ENCODE data around the gene AUTS2. TPM values are rescaled to one million over a fixed set of nuclear protein-coding genes. Genes with fewer than 3 reads are reported as not detected.

AUTS2 gene
- total and polyA plus RNA-seq, 11 donors, result 3.4 to 14.0 (median 7.3) TPM

DNA sequence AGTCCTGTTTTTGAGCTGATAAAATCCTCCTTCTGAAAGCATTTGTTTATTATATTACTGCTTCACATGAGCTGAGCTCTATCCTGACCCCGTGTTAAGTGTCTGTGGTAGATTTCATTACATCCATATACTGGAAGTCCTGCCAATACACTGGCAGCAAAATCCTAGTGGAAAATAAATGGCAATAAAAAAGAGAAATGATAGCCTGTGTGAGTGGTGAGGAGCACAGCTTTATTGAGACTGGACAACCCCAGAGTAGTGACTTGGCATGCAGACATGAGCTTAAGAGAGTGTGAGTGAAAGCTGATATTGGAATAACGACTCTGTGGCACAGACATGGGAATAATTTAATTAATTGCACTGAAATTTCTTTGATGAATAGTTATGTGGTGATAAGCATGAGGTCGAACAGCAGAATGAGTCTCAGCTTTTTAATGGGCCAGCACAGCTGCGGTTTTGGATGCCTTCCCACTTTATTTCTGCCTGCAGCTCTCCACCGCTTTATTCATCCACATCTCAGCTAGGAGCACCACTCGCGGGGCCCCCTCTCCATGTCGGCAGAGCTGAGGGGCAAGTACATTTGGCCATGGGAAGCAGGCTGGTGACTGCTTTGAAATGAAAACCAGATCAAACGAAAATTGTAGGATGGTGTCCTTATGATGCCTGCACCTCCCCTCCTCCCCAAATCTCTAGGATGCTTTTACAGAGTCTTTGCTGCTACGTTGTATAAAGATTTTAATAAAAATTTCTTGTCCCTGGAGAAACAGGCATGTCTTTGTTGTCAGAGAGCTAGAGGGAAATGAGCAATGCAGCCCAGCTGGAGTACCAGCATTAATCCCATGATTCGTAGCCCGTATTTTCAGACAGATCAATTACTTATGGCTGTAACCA is 494.3 kb downstream of the AUTS2 start:
- WGBS, 4 donors, result 41 to 57% (median 50%) methylated on average over 12 of the region's 12 CpGs
- Histone ChIP-seq H3K4me3 (peak overlapping the region in 6 of 12 donors; percentile 1 to 35 (median 14)), H3K36me3 (no peaks in the 10 kb centered on the region), H3K27me3 (no peaks in the 10 kb centered on the region), H3K27ac (no peak overlapping the region), H3K9me3 (peaks cover 0 to 3% (median 0%) of the 10 kb centered on the region in 12 donors), H3K4me1 (peaks cover 0 to 28% (median 12%) of the 10 kb centered on the region in 12 donors)
- intact Hi-C loops (cut with DNase I), result loop anchor here in 1 of 10 donors (5.0 kb wide), 1 partner anchor 205 kb away; no protein-coding TSS in a partner anchor
- peak in 2 of 5 donors; percentile 30 to 34 for DNase-seq
- ATAC-seq, result peak; percentile 47 to 78 (median 56)
- TF ChIP-seq, protein P1, sequence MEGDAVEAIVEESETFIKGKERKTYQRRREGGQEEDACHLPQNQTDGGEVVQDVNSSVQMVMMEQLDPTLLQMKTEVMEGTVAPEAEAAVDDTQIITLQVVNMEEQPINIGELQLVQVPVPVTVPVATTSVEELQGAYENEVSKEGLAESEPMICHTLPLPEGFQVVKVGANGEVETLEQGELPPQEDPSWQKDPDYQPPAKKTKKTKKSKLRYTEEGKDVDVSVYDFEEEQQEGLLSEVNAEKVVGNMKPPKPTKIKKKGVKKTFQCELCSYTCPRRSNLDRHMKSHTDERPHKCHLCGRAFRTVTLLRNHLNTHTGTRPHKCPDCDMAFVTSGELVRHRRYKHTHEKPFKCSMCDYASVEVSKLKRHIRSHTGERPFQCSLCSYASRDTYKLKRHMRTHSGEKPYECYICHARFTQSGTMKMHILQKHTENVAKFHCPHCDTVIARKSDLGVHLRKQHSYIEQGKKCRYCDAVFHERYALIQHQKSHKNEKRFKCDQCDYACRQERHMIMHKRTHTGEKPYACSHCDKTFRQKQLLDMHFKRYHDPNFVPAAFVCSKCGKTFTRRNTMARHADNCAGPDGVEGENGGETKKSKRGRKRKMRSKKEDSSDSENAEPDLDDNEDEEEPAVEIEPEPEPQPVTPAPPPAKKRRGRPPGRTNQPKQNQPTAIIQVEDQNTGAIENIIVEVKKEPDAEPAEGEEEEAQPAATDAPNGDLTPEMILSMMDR (IDR thresholded peaks at IDR 0.05), result no peak
- no peak for TF ChIP-seq POLR2A (IDR thresholded peaks at IDR 0.05)

DNA sequence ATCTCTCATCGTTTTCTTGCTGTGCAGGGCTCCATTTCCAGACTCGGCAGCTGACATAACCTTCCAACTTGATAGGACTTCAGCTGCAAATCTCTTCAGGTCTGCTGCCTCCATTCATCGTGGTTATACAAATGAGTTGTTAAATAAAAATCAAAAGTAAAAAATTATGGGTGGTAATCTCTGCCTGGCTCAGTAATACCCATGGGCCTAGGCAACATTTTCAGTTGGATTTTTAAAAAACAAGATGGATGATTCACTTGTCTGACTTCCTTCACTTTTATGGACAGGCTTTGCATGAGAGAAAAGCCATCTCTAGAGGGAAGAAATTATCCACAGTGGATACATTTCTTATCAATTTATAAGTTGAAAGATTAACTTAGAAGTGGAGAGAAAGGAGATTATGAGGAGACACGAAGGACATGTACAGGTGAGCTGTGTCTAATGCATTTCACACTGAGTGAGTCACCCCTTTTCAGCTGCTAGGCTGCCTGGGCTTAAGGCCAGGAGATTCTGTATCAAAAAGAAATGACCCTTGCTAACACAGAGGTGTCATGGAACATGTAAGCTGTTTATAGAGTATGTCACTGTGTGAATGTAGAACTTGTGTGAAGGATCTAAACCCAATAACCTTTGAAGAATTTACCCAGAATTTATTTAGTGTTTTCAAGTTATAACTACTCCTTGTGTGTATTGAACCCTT is 495.1 kb downstream of the AUTS2 start:
- no peak overlapping the region for H3K27ac ChIP-seq
- peaks cover 0 to 36% (median 16%) of the 10 kb centered on the region in 12 donors for H3K4me1 ChIP-seq
- intact Hi-C loops (cut with DNase I), result loop anchor here in 1 of 10 donors (5.0 kb wide), 1 partner anchor 206 kb away; no protein-coding TSS in a partner anchor
- H3K36me3 ChIP-seq, result no peaks in the 10 kb centered on the region
- no peak for TF ChIP-seq POLR2A (IDR thresholded peaks at IDR 0.05)
- TF ChIP-seq, protein P1 (IDR thresholded peaks at IDR 0.05), result no peak
- DNase-seq, result peak in 1 of 5 donors; percentile 35
- 54 to 67% (median 65%) methylated on average over 4 of the region's 4 CpGs for WGBS, 4 donors
- no peaks in the 10 kb centered on the region for H3K27me3 ChIP-seq
- H3K4me3 ChIP-seq, result peak overlapping the region in 5 of 12 donors; percentile 1 to 35 (median 14)
- peak; percentile 70 to 85 (median 82) for ATAC-seq
- H3K9me3 ChIP-seq, result no peaks in the 10 kb centered on the region

DNA sequence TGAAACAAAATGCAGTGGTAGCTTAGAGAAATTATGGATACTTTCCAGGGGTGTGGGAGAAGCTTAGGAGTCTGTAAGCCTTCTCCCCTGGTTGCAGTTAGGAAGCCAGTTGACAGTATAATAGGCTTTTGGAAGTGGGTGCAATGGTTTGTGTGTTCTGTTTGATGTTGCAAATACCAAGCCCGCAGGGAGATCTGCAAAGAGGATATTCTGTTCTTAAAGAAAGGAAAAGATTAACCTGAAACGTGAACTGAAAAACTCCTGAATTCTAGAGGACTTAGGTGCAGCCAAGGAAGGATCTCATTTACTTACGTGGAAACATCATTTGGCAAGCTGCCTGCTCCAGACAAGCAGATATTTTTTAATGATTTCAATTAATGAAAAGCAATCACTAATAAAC is 496.6 kb downstream of the AUTS2 start:
- H3K36me3 ChIP-seq, result no peaks in the 10 kb centered on the region
- H3K27me3 ChIP-seq, result no peaks in the 10 kb centered on the region
- H3K27ac ChIP-seq, result no peak overlapping the region
- H3K9me3 ChIP-seq, result no peaks in the 10 kb centered on the region
- 90 to 93% (median 91%) methylated on average over 3 of the region's 3 CpGs for WGBS, 4 donors
- H3K4me1 ChIP-seq, result peaks cover 0 to 44% (median 20%) of the 10 kb centered on the region in 12 donors
- intact Hi-C loops (cut with DNase I), result loop anchor here in 1 of 10 donors (5.0 kb wide), 1 partner anchor 208 kb away; no protein-coding TSS in a partner anchor
- DNase-seq (no peak), ATAC-seq (no peak)
- no peak overlapping the region for H3K4me3 ChIP-seq
- TF ChIP-seq, protein P1 (IDR thresholded peaks at IDR 0.05), result no peak
- TF ChIP-seq POLR2A (IDR thresholded peaks at IDR 0.05), result no peak

DNA sequence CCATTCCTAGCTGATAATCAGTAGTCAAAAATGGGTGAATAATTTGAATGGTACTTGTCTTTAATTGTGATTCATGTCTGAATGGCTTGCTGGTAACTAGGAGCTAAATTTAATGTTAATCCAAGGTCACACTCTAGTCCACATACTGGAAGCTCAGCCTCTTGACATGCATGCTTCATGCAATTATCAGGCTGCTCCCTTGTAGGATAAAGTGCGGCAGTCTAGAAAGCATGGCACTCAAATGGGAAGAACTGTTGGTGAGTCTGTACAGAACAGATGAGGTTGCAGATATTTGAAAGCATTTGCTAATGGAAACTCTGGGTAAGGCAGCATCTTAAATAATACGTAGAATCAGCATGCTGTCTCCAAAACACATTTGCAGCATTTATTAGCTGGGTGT is 499.4 kb downstream of the AUTS2 start:
- 61 to 83% (median 63%) methylated on average over 2 of the region's 2 CpGs for WGBS, 4 donors
- no peaks in the 10 kb centered on the region for H3K36me3 ChIP-seq
- no peaks in the 10 kb centered on the region for H3K9me3 ChIP-seq
- no peaks in the 10 kb centered on the region for H3K27me3 ChIP-seq
- no peak for DNase-seq
- no peak overlapping the region for H3K4me3 ChIP-seq
- no peak for TF ChIP-seq POLR2A (IDR thresholded peaks at IDR 0.05)
- TF ChIP-seq, protein P1 (IDR thresholded peaks at IDR 0.05), result no peak
- intact Hi-C loops (cut with DNase I), result no loop called here
- ATAC-seq, result peak in 2 of 4 donors; percentile 16 to 48
- H3K27ac ChIP-seq, result no peak overlapping the region
- H3K4me1 ChIP-seq, result peaks cover 0 to 41% (median 16%) of the 10 kb centered on the region in 12 donors
